Fibroblast of lung (primary cell): Measurements from ENCODE around the gene ZNF273. TPM values are rescaled to one million over a fixed set of nuclear protein-coding genes. Genes with fewer than 3 reads are reported as not detected.
A peak's percentile ranks its signal among the peaks of the same experiment; 100 is the strongest.

ENCODE experiments used
- DNase-seq, 2 donors: peaks; one replicate each; pipeline versions ENCODE4 v3.0.0 to v3.0.0-alpha.2; 2010; ENCODE audit warnings: low read depth in 2 of 2
- H2AFZ ChIP-seq: 2 replicates; pipeline ENCODE4 v1.5.1; 2012; ENCODE audit warnings: low read length, control low read depth, inconsistent platforms
- H3K27ac ChIP-seq: 2 replicates; pipeline ENCODE4 v1.5.1; 2011; ENCODE audit warnings: low read length, control low read depth; ENCODE audit not compliant: insufficient read depth
- H3K27me3 ChIP-seq: 2 replicates; pipeline ENCODE4 v1.5.1; 2011; ENCODE audit warnings: mild to moderate bottlenecking, low read length; ENCODE audit not compliant: control insufficient read depth, insufficient read depth
- H3K36me3 ChIP-seq: 2 replicates; pipeline ENCODE4 v1.5.1; 2011; ENCODE audit warnings: low read length; ENCODE audit not compliant: control insufficient read depth, insufficient read depth
- H3K4me1 ChIP-seq: 2 replicates; pipeline ENCODE4 v1.5.1; 2011; ENCODE audit warnings: low read length; ENCODE audit not compliant: control insufficient read depth, insufficient read depth; ENCODE audit errors: extremely low read depth
- H3K4me2 ChIP-seq: 2 replicates; pipeline ENCODE4 v1.5.1; 2011; ENCODE audit warnings: low read length, control low read depth; ENCODE audit not compliant: insufficient read depth; ENCODE audit errors: extremely low read depth
- H3K4me3 ChIP-seq, 4 experiments: fragments of 200-600 bp in 1 of 4; sonication (generic) in 1 of 4; replicated peaks in 1 of 4; 2 replicates each; pipeline ENCODE4 v1.5.1; 2011 to 2016; ENCODE audit warnings: low read length in 4 of 4, low read depth in 3 of 4, mild to moderate bottlenecking in 3 of 4, control low read depth in 2 of 4, inconsistent platforms in 1 of 4, mixed read lengths in 1 of 4; ENCODE audit not compliant: insufficient read depth in 1 of 4; ENCODE audit errors: control extremely low read depth in 1 of 4
- H3K79me2 ChIP-seq: 2 replicates; pipeline ENCODE4 v1.5.1; 2012; ENCODE audit warnings: mild to moderate bottlenecking, low read length, inconsistent platforms; ENCODE audit not compliant: control insufficient read depth, insufficient read depth
- H3K9ac ChIP-seq: 2 replicates; pipeline ENCODE4 v1.5.1; 2011; ENCODE audit warnings: mild to moderate bottlenecking, low read length, control low read depth; ENCODE audit not compliant: insufficient read depth
- H3K9me3 ChIP-seq: 2 replicates; pipeline ENCODE4 v1.5.1; 2012; ENCODE audit warnings: low read depth, low read length; ENCODE audit not compliant: control insufficient read depth, insufficient read depth
- H4K20me1 ChIP-seq: 2 replicates; pipeline ENCODE4 v1.5.1; 2011; ENCODE audit warnings: low read length; ENCODE audit not compliant: control insufficient read depth, insufficient read depth; ENCODE audit errors: extremely low read depth
- EZH2 ChIP-seq: IDR thresholded peaks from 2 replicates; pipeline ENCODE4 v1.5.1; 2012; ENCODE audit warnings: low read length, control low read depth, mild to moderate bottlenecking; ENCODE audit errors: missing control alignments
- polyA plus RNA-seq, 2 donors: library from polyadenylated mRNA; depleted of rRNA in 1 of 2; stranded (reverse) in 1 of 2; unstranded in 1 of 2; fragments of >200 nt; gene quantifications; 2 replicates each; pipeline ENCODE4 v1.2.1, GENCODE V29; 2011 to 2012; ENCODE audit warnings: missing spikeins in 1 of 2
- total RNA-seq: library from RNA; depleted of rRNA; stranded (reverse); fragments of >200 nt; gene quantifications from 2 replicates; pipeline ENCODE4 v1.2.1, GENCODE V29; 2014
- TF ChIP-seq, protein P1 (sequence below), 2 donors: IDR thresholded peaks in 1 of 2; conservative IDR thresholded peaks in 1 of 2; 1 replicate in 1 of 2; 2 replicates in 1 of 2; pipeline ENCODE4 v1.5.1; 2011 to 2012; ENCODE audit warnings: low read length in 2 of 2, control low read depth in 1 of 2, inconsistent platforms in 1 of 2, low read depth in 1 of 2, mild to moderate bottlenecking in 1 of 2

The ZNF273 gene
- total and polyA plus RNA-seq, 2 donors (not counting 1 experiment from before 2014, with no cell fraction given) = 2.1 to 3.1 TPM

DNA sequence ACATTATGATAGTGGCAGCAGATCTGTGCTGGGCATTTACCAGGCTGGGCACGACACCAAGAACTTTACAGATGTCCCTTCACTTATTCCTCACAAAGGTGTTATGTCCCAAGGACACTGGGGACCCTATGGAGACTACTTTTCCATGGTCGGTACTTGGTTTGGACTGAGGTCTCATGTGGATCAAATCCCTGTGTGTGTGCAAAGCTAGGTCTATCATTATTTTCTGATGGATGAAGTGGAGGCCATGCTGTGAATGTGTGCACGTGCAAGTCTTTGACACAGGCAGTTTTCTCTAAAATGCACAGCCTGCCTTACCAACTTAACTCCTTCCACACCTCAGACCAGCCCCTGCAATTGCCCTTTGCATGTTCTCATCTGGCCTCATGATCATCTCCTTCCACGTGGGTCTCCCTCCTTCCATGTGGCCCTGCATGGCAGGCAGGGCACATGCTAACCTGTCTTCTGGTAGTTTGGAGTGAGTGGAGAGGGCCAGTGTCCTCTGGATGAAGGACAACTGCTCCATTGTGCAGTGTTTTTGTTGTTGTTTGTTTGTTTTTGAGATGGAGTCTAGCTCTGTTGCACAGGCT, 16.0 kb upstream of the ZNF273 start:
- Histone ChIP-seq H3K4me3 (no peak overlapping the region), H3K4me1 (no peaks in the 10 kb centered on the region), H3K79me2 (no peaks in the 10 kb centered on the region), H3K4me2 (no peak overlapping the region), H2AFZ (no peak overlapping the region), H3K9ac (no peak overlapping the region), H3K9me3 (no peaks in the 10 kb centered on the region), H3K27ac (no peak overlapping the region), H3K36me3 (no peaks in the 10 kb centered on the region), H4K20me1 (no peaks in the 10 kb centered on the region), H3K27me3 (peaks cover 15% of the 10 kb centered on the region)
- DNase-seq = no peak
- no peak for TF ChIP-seq EZH2
- TF ChIP-seq, protein P1, sequence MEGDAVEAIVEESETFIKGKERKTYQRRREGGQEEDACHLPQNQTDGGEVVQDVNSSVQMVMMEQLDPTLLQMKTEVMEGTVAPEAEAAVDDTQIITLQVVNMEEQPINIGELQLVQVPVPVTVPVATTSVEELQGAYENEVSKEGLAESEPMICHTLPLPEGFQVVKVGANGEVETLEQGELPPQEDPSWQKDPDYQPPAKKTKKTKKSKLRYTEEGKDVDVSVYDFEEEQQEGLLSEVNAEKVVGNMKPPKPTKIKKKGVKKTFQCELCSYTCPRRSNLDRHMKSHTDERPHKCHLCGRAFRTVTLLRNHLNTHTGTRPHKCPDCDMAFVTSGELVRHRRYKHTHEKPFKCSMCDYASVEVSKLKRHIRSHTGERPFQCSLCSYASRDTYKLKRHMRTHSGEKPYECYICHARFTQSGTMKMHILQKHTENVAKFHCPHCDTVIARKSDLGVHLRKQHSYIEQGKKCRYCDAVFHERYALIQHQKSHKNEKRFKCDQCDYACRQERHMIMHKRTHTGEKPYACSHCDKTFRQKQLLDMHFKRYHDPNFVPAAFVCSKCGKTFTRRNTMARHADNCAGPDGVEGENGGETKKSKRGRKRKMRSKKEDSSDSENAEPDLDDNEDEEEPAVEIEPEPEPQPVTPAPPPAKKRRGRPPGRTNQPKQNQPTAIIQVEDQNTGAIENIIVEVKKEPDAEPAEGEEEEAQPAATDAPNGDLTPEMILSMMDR (conservative IDR thresholded peaks at IDR 0.05 in 1 of 2, IDR thresholded peaks at IDR 0.05 in 1 of 2; ENCODE audit: low read depth in 1 of 2, low read length in 2 of 2) = no peak

DNA sequence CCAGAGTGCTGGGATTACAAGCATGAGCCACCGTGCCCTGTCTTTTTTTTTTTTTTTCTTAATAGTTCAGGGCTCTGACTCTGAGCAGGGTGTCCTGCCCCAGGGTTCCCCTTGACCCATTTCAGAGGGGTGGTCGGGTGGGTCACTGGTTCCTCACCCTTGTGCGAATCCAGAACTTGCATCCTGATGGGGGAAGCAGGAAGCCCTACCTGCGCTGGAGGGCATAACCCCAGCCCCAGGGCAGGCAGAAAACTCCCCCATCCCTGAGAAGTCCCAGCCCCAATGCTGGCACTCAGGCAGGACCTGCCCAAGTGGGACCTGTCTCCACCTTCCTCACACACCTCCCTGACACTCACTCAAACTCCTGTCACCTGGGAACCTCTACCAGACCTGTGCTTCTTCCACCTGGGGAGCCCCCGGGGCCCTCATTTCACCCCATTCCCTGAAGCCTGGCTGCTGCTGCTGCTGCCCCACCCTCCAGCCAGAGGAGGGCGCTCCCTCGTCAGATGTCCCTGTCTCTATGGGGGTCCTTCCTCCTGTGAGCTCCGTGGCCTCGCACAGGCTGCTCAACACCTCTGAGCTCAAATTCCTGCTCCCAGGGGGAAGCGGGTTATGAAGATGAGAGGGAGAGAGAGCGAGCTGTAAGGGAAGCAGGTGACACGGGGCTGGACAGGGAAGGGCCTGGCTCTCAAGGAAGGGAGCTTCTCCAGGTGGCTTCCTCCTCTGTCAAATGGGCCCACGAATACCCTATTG, 15.1 kb upstream of the ZNF273 start:
- Histone ChIP-seq H3K27ac (no peak overlapping the region), H3K4me1 (no peaks in the 10 kb centered on the region), H3K27me3 (peaks cover 15% of the 10 kb centered on the region), H3K36me3 (no peaks in the 10 kb centered on the region), H3K9ac (no peak overlapping the region), H4K20me1 (no peaks in the 10 kb centered on the region), H2AFZ (no peak overlapping the region), H3K9me3 (no peaks in the 10 kb centered on the region), H3K79me2 (no peaks in the 10 kb centered on the region), H3K4me2 (peak overlapping the region; percentile 25), H3K4me3 (peak overlapping the region in 1 of 4 experiments; percentile 24)
- no peak for DNase-seq
- TF ChIP-seq, protein P1 (conservative IDR thresholded peaks at IDR 0.05 in 1 of 2, IDR thresholded peaks at IDR 0.05 in 1 of 2; ENCODE audit: low read depth in 1 of 2, low read length in 2 of 2) = peak in 1 of 2 donors; percentile 29
- TF ChIP-seq EZH2 = no peak

DNA sequence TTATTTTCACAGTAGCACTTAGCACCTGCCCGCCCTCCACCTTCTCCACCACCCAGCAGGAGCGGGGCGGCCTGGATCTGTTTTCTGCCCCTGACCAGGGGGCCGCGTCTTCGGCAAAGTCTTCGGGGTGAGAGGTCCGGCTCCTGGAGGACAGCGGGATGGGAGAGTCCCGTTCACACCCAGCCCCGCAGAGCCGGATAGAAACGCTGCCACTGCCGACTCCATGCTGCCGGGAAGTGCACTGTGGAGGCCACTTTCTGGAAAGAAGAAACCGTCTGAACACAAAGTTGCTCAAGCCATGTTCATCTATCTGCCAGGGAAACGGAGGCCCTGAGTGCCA, 14.5 kb upstream of the ZNF273 start:
- H3K4me1 ChIP-seq = no peaks in the 10 kb centered on the region
- no peaks in the 10 kb centered on the region for H3K36me3 ChIP-seq
- peak overlapping the region in 2 of 4 experiments; percentile 33 to 40 for H3K4me3 ChIP-seq
- DNase-seq = peak in 1 of 2 donors; percentile 6
- peak overlapping the region; percentile 59 for H3K4me2 ChIP-seq
- no peaks in the 10 kb centered on the region for H3K79me2 ChIP-seq
- H4K20me1 ChIP-seq = no peaks in the 10 kb centered on the region
- no peak overlapping the region for H3K9ac ChIP-seq
- H3K9me3 ChIP-seq = no peaks in the 10 kb centered on the region
- no peak overlapping the region for H3K27ac ChIP-seq
- H3K27me3 ChIP-seq = peaks cover 10% of the 10 kb centered on the region
- TF ChIP-seq, protein P1 (conservative IDR thresholded peaks at IDR 0.05 in 1 of 2, IDR thresholded peaks at IDR 0.05 in 1 of 2; ENCODE audit: low read depth in 1 of 2, low read length in 2 of 2) = no peak
- TF ChIP-seq EZH2 = no peak
- H2AFZ ChIP-seq = peak overlapping the region; percentile 49
